ENCODE data around the gene KLHDC4. TPM values are rescaled to one million over a fixed set of nuclear protein-coding genes. Genes with fewer than 3 reads are reported as not detected.

KLHDC4 gene
- total and polyA plus RNA-seq, 4 donors, result 8.2 to 27.6 (median 14.2) TPM

GRCh38 chr16:87803385-87803784 lies 37.6 kb upstream of the KLHDC4 start:
- DNase-seq (ENCODE audit: low spot score), result no peak
- Histone ChIP-seq H3K9ac (ENCODE audit: low read depth in 1 of 2, low read length in 2 of 2) (no peak overlapping the region), H3K4me1 (ENCODE audit: control insufficient read depth in 4 of 4, insufficient read depth in 4 of 4, low read length in 3 of 4) (peaks cover 0 to 4% (median 0%) of the 10 kb centered on the region in 4 donors), H3K27ac (ENCODE audit: low read depth in 1 of 2, low read length in 2 of 2) (no peak overlapping the region), H3K4me3 (ENCODE audit: low read depth in 1 of 3, low read length in 3 of 3) (no peak overlapping the region), H3K36me3 (ENCODE audit: control insufficient read depth in 4 of 4, insufficient read depth in 3 of 4, low read depth in 1 of 4, low read length in 3 of 4) (no peaks in the 10 kb centered on the region), H3K9me3 (ENCODE audit: control insufficient read depth in 4 of 4, low read length in 3 of 4) (no peaks in the 10 kb centered on the region), H3K27me3 (ENCODE audit: control insufficient read depth in 4 of 4, insufficient read depth in 4 of 4, low read length in 3 of 4) (no peaks in the 10 kb centered on the region)
- TF ChIP-seq ATF3 (IDR thresholded peaks at IDR 0.05), result no peak
- TF ChIP-seq RXRA (IDR thresholded peaks at IDR 0.05), result no peak
- no peak for TF ChIP-seq SP1 (IDR thresholded peaks at IDR 0.05)
- TF ChIP-seq, protein P1, sequence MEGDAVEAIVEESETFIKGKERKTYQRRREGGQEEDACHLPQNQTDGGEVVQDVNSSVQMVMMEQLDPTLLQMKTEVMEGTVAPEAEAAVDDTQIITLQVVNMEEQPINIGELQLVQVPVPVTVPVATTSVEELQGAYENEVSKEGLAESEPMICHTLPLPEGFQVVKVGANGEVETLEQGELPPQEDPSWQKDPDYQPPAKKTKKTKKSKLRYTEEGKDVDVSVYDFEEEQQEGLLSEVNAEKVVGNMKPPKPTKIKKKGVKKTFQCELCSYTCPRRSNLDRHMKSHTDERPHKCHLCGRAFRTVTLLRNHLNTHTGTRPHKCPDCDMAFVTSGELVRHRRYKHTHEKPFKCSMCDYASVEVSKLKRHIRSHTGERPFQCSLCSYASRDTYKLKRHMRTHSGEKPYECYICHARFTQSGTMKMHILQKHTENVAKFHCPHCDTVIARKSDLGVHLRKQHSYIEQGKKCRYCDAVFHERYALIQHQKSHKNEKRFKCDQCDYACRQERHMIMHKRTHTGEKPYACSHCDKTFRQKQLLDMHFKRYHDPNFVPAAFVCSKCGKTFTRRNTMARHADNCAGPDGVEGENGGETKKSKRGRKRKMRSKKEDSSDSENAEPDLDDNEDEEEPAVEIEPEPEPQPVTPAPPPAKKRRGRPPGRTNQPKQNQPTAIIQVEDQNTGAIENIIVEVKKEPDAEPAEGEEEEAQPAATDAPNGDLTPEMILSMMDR (IDR thresholded peaks at IDR 0.05; ENCODE audit: low read depth, low read length, missing input control), result no peak
- TF ChIP-seq TAF1 (conservative IDR thresholded peaks at IDR 0.05), result no peak
- no peak for TF ChIP-seq MAX (IDR thresholded peaks at IDR 0.05)
- TF ChIP-seq HNF4A (conservative IDR thresholded peaks at IDR 0.05), result no peak
- TF ChIP-seq, protein P2, sequence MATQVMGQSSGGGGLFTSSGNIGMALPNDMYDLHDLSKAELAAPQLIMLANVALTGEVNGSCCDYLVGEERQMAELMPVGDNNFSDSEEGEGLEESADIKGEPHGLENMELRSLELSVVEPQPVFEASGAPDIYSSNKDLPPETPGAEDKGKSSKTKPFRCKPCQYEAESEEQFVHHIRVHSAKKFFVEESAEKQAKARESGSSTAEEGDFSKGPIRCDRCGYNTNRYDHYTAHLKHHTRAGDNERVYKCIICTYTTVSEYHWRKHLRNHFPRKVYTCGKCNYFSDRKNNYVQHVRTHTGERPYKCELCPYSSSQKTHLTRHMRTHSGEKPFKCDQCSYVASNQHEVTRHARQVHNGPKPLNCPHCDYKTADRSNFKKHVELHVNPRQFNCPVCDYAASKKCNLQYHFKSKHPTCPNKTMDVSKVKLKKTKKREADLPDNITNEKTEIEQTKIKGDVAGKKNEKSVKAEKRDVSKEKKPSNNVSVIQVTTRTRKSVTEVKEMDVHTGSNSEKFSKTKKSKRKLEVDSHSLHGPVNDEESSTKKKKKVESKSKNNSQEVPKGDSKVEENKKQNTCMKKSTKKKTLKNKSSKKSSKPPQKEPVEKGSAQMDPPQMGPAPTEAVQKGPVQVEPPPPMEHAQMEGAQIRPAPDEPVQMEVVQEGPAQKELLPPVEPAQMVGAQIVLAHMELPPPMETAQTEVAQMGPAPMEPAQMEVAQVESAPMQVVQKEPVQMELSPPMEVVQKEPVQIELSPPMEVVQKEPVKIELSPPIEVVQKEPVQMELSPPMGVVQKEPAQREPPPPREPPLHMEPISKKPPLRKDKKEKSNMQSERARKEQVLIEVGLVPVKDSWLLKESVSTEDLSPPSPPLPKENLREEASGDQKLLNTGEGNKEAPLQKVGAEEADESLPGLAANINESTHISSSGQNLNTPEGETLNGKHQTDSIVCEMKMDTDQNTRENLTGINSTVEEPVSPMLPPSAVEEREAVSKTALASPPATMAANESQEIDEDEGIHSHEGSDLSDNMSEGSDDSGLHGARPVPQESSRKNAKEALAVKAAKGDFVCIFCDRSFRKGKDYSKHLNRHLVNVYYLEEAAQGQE (IDR thresholded peaks at IDR 0.05), result no peak
- no peak for TF ChIP-seq YY1 (IDR thresholded peaks at IDR 0.05)
- TF ChIP-seq EGR1 (IDR thresholded peaks at IDR 0.05; ENCODE audit: low read depth in 2 of 2), result no peak
- no peak for TF ChIP-seq GABPA (IDR thresholded peaks at IDR 0.05 in 1 of 2, conservative IDR thresholded peaks at IDR 0.05 in 1 of 2)
- no peak for TF ChIP-seq JUND (IDR thresholded peaks at IDR 0.05)
- WGBS, result 92% methylated on average over 5 of the region's 5 CpGs

GRCh38 chr16:87802670-87803069 lies 36.9 kb upstream of the KLHDC4 start:
- Histone ChIP-seq H3K9ac (ENCODE audit: low read depth in 1 of 2, low read length in 2 of 2) (no peak overlapping the region), H3K4me3 (ENCODE audit: low read depth in 1 of 3, low read length in 3 of 3) (no peak overlapping the region), H3K9me3 (ENCODE audit: control insufficient read depth in 4 of 4, low read length in 3 of 4) (no peaks in the 10 kb centered on the region), H3K4me1 (ENCODE audit: control insufficient read depth in 4 of 4, insufficient read depth in 4 of 4, low read length in 3 of 4) (peaks cover 0 to 4% (median 0%) of the 10 kb centered on the region in 4 donors), H3K36me3 (ENCODE audit: control insufficient read depth in 4 of 4, insufficient read depth in 3 of 4, low read depth in 1 of 4, low read length in 3 of 4) (no peaks in the 10 kb centered on the region), H3K27me3 (ENCODE audit: control insufficient read depth in 4 of 4, insufficient read depth in 4 of 4, low read length in 3 of 4) (no peaks in the 10 kb centered on the region), H3K27ac (ENCODE audit: low read depth in 1 of 2, low read length in 2 of 2) (no peak overlapping the region)
- DNase-seq (ENCODE audit: low spot score), result no peak
- WGBS, result 83% methylated on average over 8 of the region's 8 CpGs
- TF ChIP-seq FOXA2 (IDR thresholded peaks at IDR 0.05) (no peak), ATF3 (IDR thresholded peaks at IDR 0.05) (no peak), EGR1 (IDR thresholded peaks at IDR 0.05; ENCODE audit: low read depth in 2 of 2) (no peak), ZBTB33 (IDR thresholded peaks at IDR 0.05) (no peak), TAF1 (conservative IDR thresholded peaks at IDR 0.05) (no peak), GABPA (IDR thresholded peaks at IDR 0.05 in 1 of 2, conservative IDR thresholded peaks at IDR 0.05 in 1 of 2) (no peak), FOXA1 (IDR thresholded peaks at IDR 0.05) (no peak), YY1 (IDR thresholded peaks at IDR 0.05) (no peak), NR2F2 (IDR thresholded peaks at IDR 0.05) (no peak), RXRA (IDR thresholded peaks at IDR 0.05) (no peak), HNF4G (IDR thresholded peaks at IDR 0.05) (no peak), MAX (IDR thresholded peaks at IDR 0.05) (no peak), SP1 (IDR thresholded peaks at IDR 0.05) (no peak)
- TF ChIP-seq, protein P2 (IDR thresholded peaks at IDR 0.05), result no peak

Data from liver (tissue), 9 donors.